ENCODE measurements around the gene ELAPOR1.
"Not testable (repeated sequence)": the region's sequence is repeated elsewhere in the genome, so short reads cannot be mapped to it uniquely, and the experiment has no call there.

ELAPOR1 gene

DNA sequence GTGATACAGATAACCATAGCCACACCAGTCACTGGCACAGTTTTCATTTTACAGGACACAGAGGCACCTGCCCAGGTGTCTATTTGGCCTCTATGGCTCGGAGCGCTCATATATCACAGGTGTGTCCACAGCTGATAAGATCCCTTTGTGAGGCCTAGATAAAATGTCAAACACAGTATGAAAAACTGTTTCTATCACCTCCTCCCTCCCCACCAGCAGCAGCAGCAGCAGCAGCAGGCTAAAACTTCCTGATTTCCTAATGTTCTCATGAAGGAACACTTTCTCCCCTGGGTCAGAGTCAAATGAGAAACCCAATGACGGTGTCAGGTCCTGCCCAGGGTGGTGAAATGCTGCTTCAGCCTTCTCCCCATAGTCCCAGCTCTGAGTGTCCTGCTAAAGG is 24.4 kb downstream of the ELAPOR1 start:
- no peak overlapping the region for H3K4me3 ChIP-seq (ENCODE audit: low read depth, low read length)
- no peak overlapping the region for H3K27ac ChIP-seq (ENCODE audit: low read depth, low read length)
- H2AFZ ChIP-seq (ENCODE audit: low read length, unreplicated experiment): no peak overlapping the region
- no peaks in the 10 kb centered on the region for H3K36me3 ChIP-seq (ENCODE audit: insufficient read depth, low read length)
- H3K27me3 ChIP-seq (ENCODE audit: insufficient read depth, low read length): no peaks in the 10 kb centered on the region
- H3K4me1 ChIP-seq (ENCODE audit: control insufficient read depth, insufficient read depth, low read length, unreplicated experiment): peaks cover 8% of the 10 kb centered on the region
- no peaks in the 10 kb centered on the region for H3K79me2 ChIP-seq (ENCODE audit: control insufficient read depth, insufficient read depth, low read length, unreplicated experiment)

DNA sequence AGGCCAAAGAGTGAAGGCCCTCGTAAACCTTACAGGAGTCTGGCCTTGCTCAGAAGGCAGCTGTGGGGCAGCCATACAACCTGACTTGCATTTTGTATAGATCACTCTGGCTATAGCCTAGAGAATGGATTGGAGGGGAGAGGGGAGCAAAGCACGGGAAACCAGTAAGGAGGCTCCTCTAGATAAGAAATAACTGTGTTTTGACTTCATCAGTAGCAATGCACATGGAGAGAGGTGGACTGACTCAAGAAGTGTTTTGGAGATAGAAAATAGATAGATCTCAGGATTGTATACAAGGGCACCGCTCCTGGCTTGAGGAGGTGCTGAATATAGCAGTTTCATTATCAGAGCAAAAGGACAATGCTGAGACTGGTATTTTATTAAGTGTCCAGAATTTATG is 26.5 kb downstream of the ELAPOR1 start:
- H3K4me3 ChIP-seq (ENCODE audit: low read depth, low read length): no peak overlapping the region

DNA sequence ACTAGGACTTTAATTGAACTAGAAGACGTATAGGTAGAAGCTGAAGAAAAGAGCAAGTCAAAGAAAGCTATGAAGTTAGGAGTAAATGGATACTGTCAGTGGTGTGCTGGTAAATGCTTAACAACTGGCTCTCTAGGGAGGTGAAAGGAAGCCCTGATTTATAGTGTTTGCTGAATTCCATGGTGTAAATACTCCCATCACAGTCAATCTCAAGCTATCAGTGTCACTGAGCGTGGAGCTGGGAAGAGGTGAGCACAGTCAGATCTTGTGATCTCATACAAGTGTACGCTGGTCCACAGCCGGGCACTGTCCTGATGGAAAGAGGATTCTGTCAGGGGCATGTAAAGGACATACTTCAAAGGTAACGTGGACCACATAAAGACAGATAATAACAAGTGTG is 28.3 kb downstream of the ELAPOR1 start:
- Histone ChIP-seq H3K4me3 (ENCODE audit: low read depth, low read length) (no peak overlapping the region), H3K36me3 (ENCODE audit: insufficient read depth, low read length) (no peaks in the 10 kb centered on the region), H3K79me2 (ENCODE audit: control insufficient read depth, insufficient read depth, low read length, unreplicated experiment) (no peaks in the 10 kb centered on the region), H3K4me1 (ENCODE audit: control insufficient read depth, insufficient read depth, low read length, unreplicated experiment) (no peaks in the 10 kb centered on the region), H2AFZ (ENCODE audit: low read length, unreplicated experiment) (no peak overlapping the region), H3K27ac (ENCODE audit: low read depth, low read length) (no peak overlapping the region), H3K27me3 (ENCODE audit: insufficient read depth, low read length) (no peaks in the 10 kb centered on the region)

More for the DNA sequence above, 26.5 kb downstream of the ELAPOR1 start:
- Histone ChIP-seq H3K36me3 (ENCODE audit: insufficient read depth, low read length) (no peaks in the 10 kb centered on the region), H3K4me1 (ENCODE audit: control insufficient read depth, insufficient read depth, low read length, unreplicated experiment) (no peaks in the 10 kb centered on the region), H3K27me3 (ENCODE audit: insufficient read depth, low read length) (no peaks in the 10 kb centered on the region), H3K79me2 (ENCODE audit: control insufficient read depth, insufficient read depth, low read length, unreplicated experiment) (no peaks in the 10 kb centered on the region), H2AFZ (ENCODE audit: low read length, unreplicated experiment) (no peak overlapping the region), H3K27ac (ENCODE audit: low read depth, low read length) (no peak overlapping the region)

DNA sequence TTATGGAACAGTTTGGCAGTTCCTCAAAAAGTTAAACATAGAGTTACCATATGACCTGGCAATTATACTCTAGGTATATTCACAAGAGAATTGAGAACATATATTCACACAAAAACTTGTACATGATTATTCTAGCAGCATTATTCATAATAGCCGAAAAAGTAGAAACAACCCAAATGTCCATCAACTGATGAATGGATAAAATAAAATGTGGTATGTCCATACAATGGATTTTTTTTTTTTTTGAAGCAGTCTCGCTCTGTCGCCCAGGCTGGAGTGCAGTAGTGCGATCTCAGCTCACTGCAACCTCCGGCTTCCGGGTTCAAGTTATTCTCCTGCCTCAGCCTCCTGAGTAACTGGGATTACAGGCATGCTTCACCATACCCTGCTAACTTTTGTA is 28.8 kb downstream of the ELAPOR1 start:
- H3K4me3 ChIP-seq (ENCODE audit: low read depth, low read length); H3K27me3 ChIP-seq (ENCODE audit: insufficient read depth, low read length); H3K4me1 ChIP-seq (ENCODE audit: control insufficient read depth, insufficient read depth, low read length, unreplicated experiment); H3K27ac ChIP-seq (ENCODE audit: low read depth, low read length); H2AFZ ChIP-seq (ENCODE audit: low read length, unreplicated experiment); H3K79me2 ChIP-seq (ENCODE audit: control insufficient read depth, insufficient read depth, low read length, unreplicated experiment); H3K36me3 ChIP-seq (ENCODE audit: insufficient read depth, low read length): not testable (repeated sequence)

DNA sequence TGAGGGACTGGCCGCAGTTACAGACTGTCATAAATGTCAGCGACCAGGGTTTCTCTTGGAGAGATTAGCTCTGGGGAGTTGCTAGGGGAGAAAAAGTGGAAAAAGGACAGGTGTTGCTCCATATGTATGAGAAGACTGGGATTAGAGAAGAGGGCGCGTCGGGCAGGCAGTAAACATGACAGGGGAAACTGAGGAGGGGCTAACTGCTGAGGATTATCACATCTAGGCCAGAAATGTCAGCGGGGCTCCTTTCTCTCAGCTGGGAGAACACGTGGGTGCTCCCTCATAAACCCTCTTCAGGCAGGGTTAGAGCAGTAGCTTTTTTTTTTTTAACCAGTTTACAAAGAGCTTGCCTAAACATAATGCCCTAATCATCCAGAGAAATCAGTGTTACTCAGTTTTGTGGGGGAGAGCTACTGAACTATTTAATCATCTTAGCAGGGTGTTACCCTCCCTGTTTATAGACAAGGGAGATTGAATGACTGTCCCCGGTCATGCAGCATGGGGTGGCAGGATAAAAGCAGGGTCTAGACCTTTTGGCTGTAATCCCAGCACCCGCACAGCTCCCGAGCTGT is 35.2 kb downstream of the ELAPOR1 start:
- Histone ChIP-seq H3K4me3 (ENCODE audit: low read depth, low read length) (no peak overlapping the region), H2AFZ (ENCODE audit: low read length, unreplicated experiment) (no peak overlapping the region), H3K79me2 (ENCODE audit: control insufficient read depth, insufficient read depth, low read length, unreplicated experiment) (no peaks in the 10 kb centered on the region), H3K27ac (ENCODE audit: low read depth, low read length) (no peak overlapping the region), H3K27me3 (ENCODE audit: insufficient read depth, low read length) (no peaks in the 10 kb centered on the region), H3K36me3 (ENCODE audit: insufficient read depth, low read length) (no peaks in the 10 kb centered on the region), H3K4me1 (ENCODE audit: control insufficient read depth, insufficient read depth, low read length, unreplicated experiment) (peaks cover 11% of the 10 kb centered on the region)

DNA sequence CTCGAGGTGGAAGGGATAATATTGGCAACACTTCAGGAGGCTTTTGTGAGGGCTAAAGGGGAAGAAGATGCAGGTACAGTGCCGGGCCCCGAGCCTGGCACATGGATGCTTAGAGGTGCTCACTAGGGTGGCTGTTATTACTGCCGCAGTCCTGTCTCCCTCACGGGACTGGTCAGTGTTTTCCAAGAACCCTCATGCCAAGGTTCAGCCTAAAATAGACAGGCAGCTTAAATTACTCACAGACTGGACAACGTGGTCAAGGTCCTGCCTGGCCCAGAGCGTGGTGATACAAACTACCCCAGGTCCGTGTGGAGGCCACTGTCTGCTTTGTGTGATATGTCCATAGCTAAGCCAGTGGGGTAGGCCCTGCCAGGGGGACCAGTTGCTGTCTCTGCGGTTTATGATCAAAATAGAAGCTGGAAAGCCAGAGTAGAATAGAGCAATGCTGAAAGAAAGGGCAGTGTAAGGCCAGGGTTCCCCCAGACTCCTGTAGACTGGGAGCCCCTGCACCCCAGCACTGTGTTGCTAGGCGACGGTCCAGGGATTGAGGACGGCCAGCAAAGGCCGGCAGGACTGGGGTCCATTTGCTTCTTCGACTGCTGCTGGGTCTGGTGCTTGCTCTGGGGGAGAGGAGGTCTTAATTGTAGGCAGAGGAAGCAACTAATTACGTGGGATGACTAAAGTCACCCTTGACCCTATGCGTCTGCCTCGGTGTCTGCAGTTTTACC is 36.1 kb downstream of the ELAPOR1 start:
- Histone ChIP-seq H3K4me1 (ENCODE audit: control insufficient read depth, insufficient read depth, low read length, unreplicated experiment) (peaks cover 11% of the 10 kb centered on the region), H3K4me3 (ENCODE audit: low read depth, low read length) (no peak overlapping the region), H2AFZ (ENCODE audit: low read length, unreplicated experiment) (no peak overlapping the region)

DNA sequence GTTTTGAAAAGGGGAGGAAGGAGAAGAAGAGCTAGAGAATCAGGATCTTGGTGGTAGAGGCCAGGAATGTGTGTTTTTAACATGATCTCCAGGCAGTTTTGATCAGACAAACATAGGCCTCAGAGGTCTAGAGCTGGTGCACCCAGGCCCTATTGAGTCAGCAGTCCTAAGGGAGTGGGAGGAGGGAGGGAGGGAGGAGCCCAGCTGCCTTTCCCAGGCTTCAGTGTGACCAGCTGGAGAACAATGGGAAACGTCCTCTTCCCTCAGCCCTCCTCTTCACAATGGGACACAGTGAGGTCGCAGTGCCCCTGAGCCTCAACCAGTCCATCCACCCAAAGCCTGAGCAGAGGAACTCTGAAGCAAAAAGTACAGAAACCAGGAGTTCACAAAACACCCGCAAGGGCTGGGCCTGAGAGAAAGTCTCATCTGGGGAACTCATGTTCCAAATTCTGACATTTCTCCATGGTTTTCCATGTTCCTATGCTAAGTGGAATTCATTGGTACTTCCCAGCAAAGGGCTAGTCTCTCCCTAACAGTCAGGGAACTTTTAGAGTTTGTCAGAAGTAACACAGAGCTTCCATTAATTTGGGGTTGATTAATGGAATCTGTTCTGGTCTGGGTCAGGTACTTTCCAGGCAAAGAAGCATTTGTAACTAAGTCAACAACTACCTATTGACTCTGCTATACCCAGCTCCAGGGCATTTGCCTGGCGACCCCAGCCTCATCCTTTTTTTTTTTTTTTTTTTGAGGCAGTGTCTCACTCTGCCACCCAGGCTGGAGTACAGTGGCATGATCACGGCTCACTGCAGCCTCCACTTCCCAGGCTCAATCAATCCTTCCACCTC is 37.5 kb downstream of the ELAPOR1 start:
- Histone ChIP-seq H3K27me3 (ENCODE audit: insufficient read depth, low read length) (no peaks in the 10 kb centered on the region), H3K36me3 (ENCODE audit: insufficient read depth, low read length) (no peaks in the 10 kb centered on the region), H3K4me3 (ENCODE audit: low read depth, low read length) (no peak overlapping the region), H3K27ac (ENCODE audit: low read depth, low read length) (no peak overlapping the region), H2AFZ (ENCODE audit: low read length, unreplicated experiment) (peak overlapping the region; percentile 96), H3K79me2 (ENCODE audit: control insufficient read depth, insufficient read depth, low read length, unreplicated experiment) (no peaks in the 10 kb centered on the region), H3K4me1 (ENCODE audit: control insufficient read depth, insufficient read depth, low read length, unreplicated experiment) (peaks cover 11% of the 10 kb centered on the region)

More for the DNA sequence above, 36.1 kb downstream of the ELAPOR1 start:
- no peaks in the 10 kb centered on the region for H3K36me3 ChIP-seq (ENCODE audit: insufficient read depth, low read length)
- H3K27me3 ChIP-seq (ENCODE audit: insufficient read depth, low read length): no peaks in the 10 kb centered on the region
- no peak overlapping the region for H3K27ac ChIP-seq (ENCODE audit: low read depth, low read length)
- no peaks in the 10 kb centered on the region for H3K79me2 ChIP-seq (ENCODE audit: control insufficient read depth, insufficient read depth, low read length, unreplicated experiment)

DNA sequence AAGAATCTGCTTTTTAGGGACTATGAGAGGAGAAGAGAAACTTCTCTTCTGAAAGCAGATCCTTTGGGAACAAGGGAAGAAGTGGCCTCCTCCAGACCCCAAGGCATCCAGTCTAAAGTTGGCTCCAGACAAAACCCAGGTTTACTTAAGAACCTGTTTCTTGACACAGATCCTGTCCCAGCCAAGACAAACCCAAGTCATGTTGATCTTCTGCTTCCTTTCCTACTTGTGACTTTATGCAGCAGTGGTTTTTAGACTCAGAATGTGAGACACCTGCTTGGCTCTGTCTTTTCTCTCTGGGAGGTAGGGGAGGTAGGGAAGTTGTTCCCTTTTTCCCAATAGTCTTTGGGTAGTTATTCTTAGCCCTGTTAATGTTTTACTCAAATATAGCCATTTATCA is 38.3 kb downstream of the ELAPOR1 start:
- H3K27me3 ChIP-seq (ENCODE audit: insufficient read depth, low read length): no peaks in the 10 kb centered on the region
- H3K4me1 ChIP-seq (ENCODE audit: control insufficient read depth, insufficient read depth, low read length, unreplicated experiment): peaks cover 11% of the 10 kb centered on the region
- H3K36me3 ChIP-seq (ENCODE audit: insufficient read depth, low read length): no peaks in the 10 kb centered on the region
- H3K27ac ChIP-seq (ENCODE audit: low read depth, low read length): no peak overlapping the region
- no peaks in the 10 kb centered on the region for H3K79me2 ChIP-seq (ENCODE audit: control insufficient read depth, insufficient read depth, low read length, unreplicated experiment)
- no peak overlapping the region for H2AFZ ChIP-seq (ENCODE audit: low read length, unreplicated experiment)
- H3K4me3 ChIP-seq (ENCODE audit: low read depth, low read length): no peak overlapping the region

DNA sequence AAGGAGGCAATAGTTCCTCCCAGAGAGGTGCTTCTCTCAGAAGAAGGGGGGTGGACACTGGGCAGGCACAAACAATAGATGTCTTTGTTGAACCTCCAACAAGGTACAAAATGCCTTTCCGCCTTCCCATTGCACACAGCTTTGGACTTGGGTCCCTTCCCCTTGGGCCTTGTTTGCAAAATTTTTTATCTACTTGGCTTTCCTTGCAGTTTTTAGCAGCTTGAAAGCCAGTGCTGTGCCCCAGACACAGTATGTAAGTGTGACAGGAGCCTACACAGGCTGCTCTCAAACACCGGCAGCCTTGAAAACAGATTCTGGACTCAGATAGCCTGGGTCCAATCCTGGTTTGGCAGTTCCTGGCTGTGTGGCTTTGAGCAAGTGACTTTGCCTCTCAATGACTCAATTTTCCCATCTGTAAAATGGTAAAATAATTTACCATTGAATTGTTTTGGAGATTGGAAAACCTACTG is 43.0 kb downstream of the ELAPOR1 start:
- Histone ChIP-seq H3K36me3 (ENCODE audit: insufficient read depth, low read length) (no peaks in the 10 kb centered on the region), H3K27me3 (ENCODE audit: insufficient read depth, low read length) (no peaks in the 10 kb centered on the region), H3K4me1 (ENCODE audit: control insufficient read depth, insufficient read depth, low read length, unreplicated experiment) (peaks cover 6% of the 10 kb centered on the region), H3K4me3 (ENCODE audit: low read depth, low read length) (no peak overlapping the region), H3K79me2 (ENCODE audit: control insufficient read depth, insufficient read depth, low read length, unreplicated experiment) (no peaks in the 10 kb centered on the region), H2AFZ (ENCODE audit: low read length, unreplicated experiment) (no peak overlapping the region), H3K27ac (ENCODE audit: low read depth, low read length) (no peak overlapping the region)

DNA sequence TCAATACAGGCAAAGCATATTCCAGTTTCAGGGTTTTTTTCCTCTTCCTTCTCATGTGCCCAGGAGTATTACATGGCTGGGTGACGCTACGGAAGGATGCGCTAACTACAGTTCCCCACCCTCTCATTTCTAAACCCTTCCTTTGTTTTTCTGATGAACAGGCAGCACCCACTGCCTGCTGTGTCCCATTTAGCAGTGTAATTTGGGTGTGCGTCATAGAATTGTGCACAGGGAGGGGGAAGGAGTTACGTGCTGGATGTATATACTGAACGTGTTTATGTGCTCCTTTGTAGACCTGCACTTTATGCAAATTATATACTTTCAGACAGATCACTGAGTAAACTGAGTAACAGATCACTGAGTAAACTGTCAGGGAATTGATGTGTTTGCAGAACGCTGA is 44.5 kb downstream of the ELAPOR1 start:
- Histone ChIP-seq H3K79me2 (ENCODE audit: control insufficient read depth, insufficient read depth, low read length, unreplicated experiment) (no peaks in the 10 kb centered on the region), H3K4me3 (ENCODE audit: low read depth, low read length) (no peak overlapping the region), H3K27ac (ENCODE audit: low read depth, low read length) (no peak overlapping the region), H3K4me1 (ENCODE audit: control insufficient read depth, insufficient read depth, low read length, unreplicated experiment) (peaks cover 16% of the 10 kb centered on the region), H2AFZ (ENCODE audit: low read length, unreplicated experiment) (no peak overlapping the region), H3K36me3 (ENCODE audit: insufficient read depth, low read length) (no peaks in the 10 kb centered on the region), H3K27me3 (ENCODE audit: insufficient read depth, low read length) (no peaks in the 10 kb centered on the region)
